K562 (cell line): ENCODE measurements around the gene SCRN2. TPM values are rescaled to one million over a fixed set of nuclear protein-coding genes. Genes with fewer than 3 reads are reported as not detected.

ENCODE experiments used
- ATF1 ChIP-seq, 2 experiments: fragments of 450-650 bp in 1 of 2; IDR thresholded peaks; 2 replicates each; pipeline ENCODE4 v1.6.1; 2016; ENCODE audit warnings: missing compliant biosample characterization in 1 of 2, missing genetic modification characterization in 1 of 2
- BACH1 ChIP-seq: fragments of 200-800 bp; sonication (Bioruptor generic); IDR thresholded peaks from 2 replicates; pipeline ENCODE4 v1.6.1; 2016; ENCODE audit warnings: missing genetic modification characterization, missing compliant biosample characterization
- CCNT2 ChIP-seq: IDR thresholded peaks from 2 replicates; pipeline ENCODE4 v1.6.1; 2011; ENCODE audit warnings: borderline replicate concordance, low read depth, mild to moderate bottlenecking, moderate library complexity, mixed read lengths, low read length; ENCODE audit not compliant: insufficient read length; ENCODE audit errors: extremely low read depth
- E2F8 ChIP-seq: fragments of 450-650 bp; IDR thresholded peaks from 2 replicates; pipeline ENCODE4 v1.7.1; 2018; ENCODE audit warnings: mild to moderate bottlenecking, low read depth; ENCODE audit not compliant: partially characterized antibody
- EP400 ChIP-seq: fragments of 450-650 bp; IDR thresholded peaks from 2 replicates; pipeline ENCODE4 v1.6.1; 2017; ENCODE audit warnings: antibody characterized with exemption, mild to moderate bottlenecking, moderate library complexity
- ESRRA ChIP-seq: fragments of 450-650 bp; IDR thresholded peaks from 2 replicates; pipeline ENCODE4 v1.6.1; 2014; ENCODE audit warnings: low read depth, mild to moderate bottlenecking, moderate library complexity, borderline replicate concordance
- HNRNPUL1 ChIP-seq: fragments of 200-400 bp; formaldehyde crosslinking; IDR thresholded peaks from 2 replicates; pipeline ENCODE4 v1.6.1; 2017; ENCODE audit warnings: low read length
- NCOR1 ChIP-seq: fragments of 450-650 bp; IDR thresholded peaks from 2 replicates; pipeline ENCODE4 v1.6.1; 2016; ENCODE audit warnings: mild to moderate bottlenecking, moderate library complexity
- PCBP2 ChIP-seq: fragments of 200-400 bp; formaldehyde crosslinking; IDR thresholded peaks from 2 replicates; pipeline ENCODE4 v1.6.1; 2018; ENCODE audit warnings: low read length, low read depth, mild to moderate bottlenecking, moderate library complexity; ENCODE audit not compliant: poor library complexity, severe bottlenecking
- POLR2H ChIP-seq: IDR thresholded peaks from 2 replicates; pipeline ENCODE4 v1.6.1; 2016; ENCODE audit warnings: missing genetic modification characterization, low read depth, mild to moderate bottlenecking, control low read depth, missing compliant biosample characterization, moderate library complexity
- PRDM10 ChIP-seq: fragments of 450-650 bp; IDR thresholded peaks from 2 replicates; pipeline ENCODE4 v1.6.1; 2018; ENCODE audit not compliant: partially characterized antibody
- PRPF4 ChIP-seq: fragments of 200-400 bp; formaldehyde crosslinking; IDR thresholded peaks from one replicate; pipeline ENCODE4 v1.6.1; 2017; ENCODE audit warnings: low read length, low read depth, mild to moderate bottlenecking; ENCODE audit not compliant: insufficient read depth, poor library complexity, severe bottlenecking
- SP1 ChIP-seq: sonication (generic); formaldehyde crosslinking; IDR thresholded peaks from 2 replicates; pipeline ENCODE4 v1.8.1; 2022; ENCODE audit warnings: mild to moderate bottlenecking, missing genetic modification reagents
- YY1 ChIP-seq, 3 experiments: IDR thresholded peaks; 2 replicates each; pipeline ENCODE4 v1.6.1; 2011; ENCODE audit warnings: low read length in 2 of 3, mild to moderate bottlenecking in 2 of 3, moderate library complexity in 2 of 3, borderline replicate concordance in 1 of 3, control low read depth in 1 of 3, low read depth in 1 of 3; ENCODE audit not compliant: insufficient read depth in 3 of 3, insufficient replicate concordance in 2 of 3, control insufficient read depth in 1 of 3, insufficient read length in 1 of 3; ENCODE audit errors: extremely low read depth in 1 of 3
- ZBTB2 ChIP-seq: fragments of 450-650 bp; IDR thresholded peaks from 2 replicates; pipeline ENCODE4 v1.6.1; 2016; ENCODE audit warnings: antibody characterized with exemption
- ZBTB33 ChIP-seq: sonication (generic); formaldehyde crosslinking; IDR thresholded peaks from 2 replicates; pipeline ENCODE4 v1.8.1; 2023; ENCODE audit warnings: mild to moderate bottlenecking, missing genetic modification reagents
- ZNF239 ChIP-seq: fragments of 250-450 bp; sonication (Bioruptor Pico); IDR thresholded peaks from 2 replicates; pipeline ENCODE4 v1.4.0; 2020; ENCODE audit warnings: mild to moderate bottlenecking
- polyA plus RNA-seq, 8 experiments: library from polyadenylated mRNA; depleted of rRNA in 4 of 8; stranded (reverse) in 5 of 8; unstranded in 3 of 8; fragments of >200 nt; fragmentation: Nextera tagmentation in 2 of 8; fragmentation: Illumina TruSeq in 1 of 8; extraction: Ambion mirVana in 2 of 8; extraction: Trizol in 1 of 8; gene quantifications; 2 replicates each; pipeline versions ENCODE4 v1.2.1 to v1.2.3, GENCODE V29; 2011 to 2014; ENCODE audit warnings: inconsistent platforms in 1 of 8, missing spikeins in 1 of 8
- total RNA-seq, 7 experiments: library from RNA; depleted of rRNA in 6 of 7; stranded (reverse); fragments of >200 nt in 6 of 7; fragmentation: Illumina TruSeq in 2 of 7; extraction: Trizol in 2 of 7; gene quantifications; 2 replicates each; pipeline versions ENCODE4 v1.2.1 to v1.2.3, GENCODE V29; 2011 to 2021; ENCODE audit warnings: low replicate concordance in 1 of 7

Gene SCRN2
- total and polyA plus RNA-seq, 9 of the 15 experiments (the other 6 are each of a cell fraction or from before 2014, with no cell fraction given), result 0.25 to 32.9 (median 13.6) TPM

- TF ChIP-seq CCNT2 (peak; percentile 100), PRDM10 (peak; percentile 54), EP400 (peak; percentile 83), ATF1 (CRISPR knock-in tag; IDR thresholded peaks at IDR 0.05) (peak; percentile 51), ATF1 (tag; IDR thresholded peaks at IDR 0.05) (peak; percentile 99), BACH1 (tag) (peak; percentile 81; the same call in 1 of the 2 replicates), SP1 (CRISPR knock-in tag) (peak; percentile 87), POLR2H (tag) (no peak), PCBP2 (no peak), ZBTB33 (CRISPR knock-in tag) (peak; percentile 73), ESRRA (peak; percentile 84; the same call in 1 of the 2 replicates), ZBTB2 (peak; percentile 77; the same call in 1 of the 2 replicates), HNRNPUL1 (no peak), E2F8 (peak; percentile 82), NCOR1 (peak; percentile 99), YY1 (IDR thresholded peaks at IDR 0.05; ENCODE audit: borderline replicate concordance in 1 of 3, control insufficient read depth in 1 of 3, extremely low read depth in 1 of 3, insufficient read depth in 3 of 3, insufficient read length in 1 of 3, insufficient replicate concordance in 2 of 3, low read depth in 1 of 3, low read length in 2 of 3) (no peak), ZNF239 (peak; percentile 64), PRPF4 (no peak)
Observed at GRCh38 chr17:47866941-47867340, 25.9 kb upstream of the SCRN2 start (continued).
